Brain microvascular endothelial cell (primary cell): ENCODE data around the gene NRF1.

Experiments used
- DNase-seq: peaks from one replicate; pipeline ENCODE4 v3.0.0-alpha.2; 2020
- H3K27ac ChIP-seq: fragments of 250-450 bp; sonication (Bioruptor Pico); 2 replicates; pipeline ENCODE4 v1.5.1; 2020; ENCODE audit warnings: mild to moderate bottlenecking, moderate library complexity
- H3K27me3 ChIP-seq: fragments of 250-450 bp; sonication (Bioruptor Pico); replicated peaks from 2 replicates; pipeline ENCODE4 v1.5.1; 2020; ENCODE audit warnings: mild to moderate bottlenecking
- H3K36me3 ChIP-seq: fragments of 250-450 bp; sonication (Bioruptor Pico); replicated peaks from 2 replicates; pipeline ENCODE4 v1.5.1; 2020; ENCODE audit warnings: mild to moderate bottlenecking
- H3K4me3 ChIP-seq: 2 replicates; pipeline ENCODE4 v1.5.1; 2011; ENCODE audit warnings: low read depth, mild to moderate bottlenecking, control low read depth, low read length, moderate library complexity
- CTCF ChIP-seq: IDR thresholded peaks from 2 replicates; pipeline ENCODE4 v1.5.1; 2011; ENCODE audit warnings: low read depth, mild to moderate bottlenecking, moderate library complexity, low read length, control low read depth, inconsistent platforms; ENCODE audit errors: missing control alignments
- in situ Hi-C: cut with HindIII; loops from 2 replicates; pipeline ENCODE4 v1.10.0; 2017; ENCODE audit warnings: low sequenced_read_pairs, low pct_ligation_motif_present

The NRF1 gene

DNA sequence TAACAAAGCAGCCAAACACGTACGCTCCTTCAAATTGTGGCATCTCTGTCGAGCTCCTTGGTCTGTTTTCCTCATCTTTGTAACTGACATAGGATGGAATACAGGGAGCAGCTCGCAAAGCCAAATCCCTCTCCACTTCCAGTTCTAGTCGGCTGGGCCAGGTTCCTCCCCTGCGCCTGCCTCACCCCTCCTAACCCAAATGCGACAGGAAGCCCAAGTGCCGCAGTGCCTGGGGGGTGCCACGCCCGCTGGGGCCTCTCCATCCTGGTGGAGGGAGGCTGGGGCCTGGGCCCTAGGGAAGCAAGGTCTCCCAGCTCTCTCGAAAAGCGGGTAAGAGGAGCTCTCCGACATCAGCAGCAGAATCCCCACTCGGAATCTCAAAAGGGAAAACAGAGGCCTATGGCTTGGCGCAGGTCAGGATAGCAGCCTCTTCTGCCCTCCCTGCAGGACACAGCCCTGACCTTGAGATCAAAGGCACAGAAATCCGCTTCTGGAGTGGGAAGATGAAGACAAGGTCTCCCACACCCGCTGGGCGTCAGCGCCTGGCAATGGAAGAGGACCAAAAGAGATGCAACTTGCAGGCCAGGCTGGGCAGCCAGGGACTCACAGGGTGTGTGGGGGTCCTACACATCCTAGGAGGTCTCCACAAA is 165.8 kb downstream of the NRF1 start:
- Histone ChIP-seq H3K27ac (no peak overlapping the region), H3K36me3 (no peaks in the 10 kb centered on the region), H3K4me3 (no peak overlapping the region), H3K27me3 (peaks cover 61% of the 10 kb centered on the region)
- DNase-seq = no peak
- no peak for TF ChIP-seq CTCF
- in situ Hi-C loops = no loop called here

DNA sequence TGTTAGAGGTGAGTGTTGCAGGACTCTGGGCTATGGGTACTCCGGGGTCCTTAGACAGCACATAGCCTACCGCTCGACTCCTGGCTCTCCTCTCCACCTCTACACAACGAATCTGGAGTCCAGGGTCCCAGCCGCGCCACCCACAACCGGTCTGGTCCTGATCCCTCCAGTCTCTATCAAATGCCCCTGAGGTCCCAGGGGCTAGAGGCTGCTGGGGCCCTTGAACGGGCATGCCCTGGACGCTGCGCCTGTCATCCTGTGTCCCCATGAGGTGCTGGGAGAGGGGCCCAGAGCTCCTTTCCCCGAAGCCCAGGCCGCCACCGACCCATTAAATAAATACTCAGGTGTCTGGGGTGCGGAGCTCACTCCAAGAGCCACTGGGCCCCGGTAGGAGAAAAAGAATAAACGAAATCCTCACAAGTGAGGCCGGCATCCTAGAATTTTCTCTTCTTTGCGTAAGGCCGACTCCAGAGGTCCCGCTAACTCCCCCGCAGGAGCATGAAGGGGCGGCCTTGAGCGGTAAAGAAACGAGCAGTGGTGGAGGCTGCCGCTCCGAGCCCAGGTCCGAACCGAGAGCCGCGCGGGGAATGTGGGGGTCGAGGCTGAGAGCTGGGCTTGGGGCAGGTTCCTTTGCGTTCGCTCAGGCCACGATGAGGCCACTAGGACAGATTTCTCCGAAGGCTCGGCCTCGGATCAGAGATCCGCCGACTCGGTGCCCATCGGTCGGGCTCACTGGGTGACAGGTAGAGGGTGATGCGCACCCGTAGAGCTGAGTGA is 166.7 kb downstream of the NRF1 start:
- in situ Hi-C loops = no loop called here
- no peak overlapping the region for H3K4me3 ChIP-seq
- TF ChIP-seq CTCF = no peak
- no peaks in the 10 kb centered on the region for H3K36me3 ChIP-seq
- DNase-seq = no peak
- H3K27ac ChIP-seq = no peak overlapping the region
- peaks cover 69% of the 10 kb centered on the region for H3K27me3 ChIP-seq

DNA sequence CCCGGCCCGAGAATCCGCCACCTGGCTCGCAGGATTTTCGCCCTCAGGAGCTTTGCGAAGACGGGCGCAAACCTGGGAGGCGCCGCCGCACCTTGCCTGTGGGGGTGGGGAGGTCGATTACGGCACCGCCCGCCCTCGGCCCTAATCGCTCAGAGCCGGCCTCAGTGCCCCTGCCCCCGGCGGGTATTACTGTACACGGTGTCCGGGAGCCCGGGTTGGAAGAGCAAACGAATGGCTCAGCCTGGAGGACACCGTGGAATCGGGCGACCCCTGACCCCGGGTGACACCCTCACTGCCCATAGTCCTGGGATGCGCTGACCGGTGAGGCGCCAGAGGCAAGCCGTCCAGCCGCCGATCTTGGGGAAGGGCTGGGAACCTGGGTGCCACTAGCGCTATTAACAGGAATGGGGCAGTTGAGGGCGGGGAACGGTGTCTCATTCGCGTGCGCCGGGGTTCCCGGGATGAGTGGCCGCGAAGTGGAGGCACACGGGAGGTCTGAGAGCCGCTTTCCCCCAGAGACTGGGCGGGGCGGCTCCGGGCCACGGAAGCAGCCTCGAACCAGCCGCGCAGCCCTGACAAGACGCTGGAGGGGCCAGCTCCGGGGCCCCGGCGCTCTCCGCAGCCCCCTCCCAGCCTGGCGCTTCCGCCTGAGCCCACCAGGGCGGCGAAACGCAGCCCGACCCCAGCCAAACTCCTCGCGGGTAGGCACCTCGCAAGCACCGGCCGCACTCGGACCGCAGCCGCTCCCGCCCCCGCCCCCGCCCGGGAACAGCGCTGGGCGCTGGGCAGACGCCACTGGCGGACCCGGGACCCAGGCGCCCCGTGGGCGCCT is 167.5 kb downstream of the NRF1 start:
- H3K4me3 ChIP-seq = no peak overlapping the region
- no peak overlapping the region for H3K27ac ChIP-seq
- peaks cover 76% of the 10 kb centered on the region for H3K27me3 ChIP-seq
- TF ChIP-seq CTCF = no peak
- DNase-seq = no peak
- in situ Hi-C loops = no loop called here
- no peaks in the 10 kb centered on the region for H3K36me3 ChIP-seq

DNA sequence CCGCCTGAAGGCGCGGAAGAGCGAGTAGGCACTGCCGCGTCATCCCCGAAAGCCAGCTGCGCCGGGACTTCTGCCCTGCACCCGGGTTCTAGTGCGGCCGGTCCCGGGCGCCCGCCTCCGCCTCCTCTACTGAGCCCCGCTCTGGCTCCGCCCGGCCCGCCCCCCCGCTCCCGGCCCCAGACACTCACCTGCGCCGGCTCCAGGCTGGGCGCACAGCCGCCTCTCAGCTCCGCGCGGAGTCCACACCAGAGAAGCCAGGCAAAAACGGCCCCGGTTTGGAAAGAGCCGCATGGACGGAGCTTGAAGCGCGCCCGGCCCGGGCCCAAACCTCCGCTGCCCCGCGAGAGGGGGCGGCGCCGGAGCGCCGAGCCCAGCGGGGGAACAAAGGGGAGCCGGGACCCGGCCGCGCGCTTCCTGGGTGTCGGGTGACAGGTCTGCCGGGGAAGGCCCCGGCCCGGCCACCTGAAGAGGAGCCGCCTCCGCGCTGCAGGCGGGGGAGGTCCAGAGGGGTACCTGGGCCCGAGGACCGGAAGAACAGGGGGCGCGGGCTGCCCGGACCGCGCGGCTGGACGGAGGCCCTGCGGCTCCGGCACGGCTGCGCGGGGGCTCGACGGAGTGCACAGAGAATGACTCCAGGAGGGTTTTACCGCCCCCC is 168.2 kb downstream of the NRF1 start:
- no peak for DNase-seq
- TF ChIP-seq CTCF = no peak
- H3K27me3 ChIP-seq = peaks cover 83% of the 10 kb centered on the region
- H3K36me3 ChIP-seq = no peaks in the 10 kb centered on the region
- no peak overlapping the region for H3K4me3 ChIP-seq
- no peak overlapping the region for H3K27ac ChIP-seq
- in situ Hi-C loops = no loop called here

GRCh38 chr7:129780257-129780973 is 168.9 kb downstream of the NRF1 start:
- Histone ChIP-seq H3K4me3 (no peak overlapping the region), H3K27me3 (peaks cover 90% of the 10 kb centered on the region), H3K27ac (no peak overlapping the region), H3K36me3 (no peaks in the 10 kb centered on the region)
- in situ Hi-C loops = no loop called here
- no peak for TF ChIP-seq CTCF
- DNase-seq = no peak
